ENCODE measurements around the gene LRP1B. TPM values are rescaled to one million over a fixed set of nuclear protein-coding genes. Genes with fewer than 3 reads are reported as not detected.

The LRP1B gene
- total and polyA plus RNA-seq, 7 experiments from 2014 or later: 0.10 TPM; not detected in 6

GRCh38 chr2:141508086-141508752 lies 622.6 kb downstream of the LRP1B start:
- ChIA-PET POLR2A (no interaction called here), CTCF (no interaction called here)
- H3K4me3 ChIP-seq (ENCODE audit: low read length): no peak overlapping the region
- no peak overlapping the region for H3K27ac Mint-ChIP-seq
- peaks cover 0 to 6% (median 0%) of the 10 kb centered on the region in 11 donors for H3K9me3 Mint-ChIP-seq
- intact Hi-C loops (cut with micrococcal nuclease): no loop called here
- H3K4me1 Mint-ChIP-seq: no peaks in the 10 kb centered on the region
- ATAC-seq (no peak), DNase-seq (no peak)
- H3K27me3 ChIP-seq (ENCODE audit: control insufficient read depth in 2 of 2, insufficient read depth in 2 of 2, low read length in 2 of 2): no peaks in the 10 kb centered on the region
- H3K36me3 Mint-ChIP-seq: no peaks in the 10 kb centered on the region
- no peaks in the 10 kb centered on the region for H3K36me3 ChIP-seq (ENCODE audit: control insufficient read depth in 2 of 3, insufficient read depth in 3 of 3, low read length in 3 of 3)
- H3K9me3 ChIP-seq (ENCODE audit: control insufficient read depth in 2 of 3, low read length in 3 of 3): no peaks in the 10 kb centered on the region
- H3K27ac ChIP-seq (ENCODE audit: low read depth, low read length): no peak overlapping the region
- no peaks in the 10 kb centered on the region for H3K4me1 ChIP-seq (ENCODE audit: control insufficient read depth in 2 of 2, insufficient read depth in 2 of 2, low read length in 2 of 2)
- no peaks in the 10 kb centered on the region for H3K27me3 Mint-ChIP-seq
- no peak overlapping the region for H3K4me3 Mint-ChIP-seq

- H3K36me3 Mint-ChIP-seq: no peaks in the 10 kb centered on the region
- ATAC-seq (no peak), DNase-seq (no peak)
- Histone ChIP-seq H3K27me3 (ENCODE audit: control insufficient read depth in 2 of 2, insufficient read depth in 2 of 2, low read length in 2 of 2) (no peaks in the 10 kb centered on the region), H3K36me3 (ENCODE audit: control insufficient read depth in 2 of 3, insufficient read depth in 3 of 3, low read length in 3 of 3) (no peaks in the 10 kb centered on the region), H3K4me3 (ENCODE audit: low read length) (no peak overlapping the region), H3K27ac (ENCODE audit: low read depth, low read length) (no peak overlapping the region), H3K9me3 (ENCODE audit: control insufficient read depth in 2 of 3, low read length in 3 of 3) (no peaks in the 10 kb centered on the region), H3K4me1 (ENCODE audit: control insufficient read depth in 2 of 2, insufficient read depth in 2 of 2, low read length in 2 of 2) (no peaks in the 10 kb centered on the region)
- intact Hi-C loops (cut with micrococcal nuclease): no loop called here
- H3K4me3 Mint-ChIP-seq: no peak overlapping the region
- CTCF ChIA-PET: no interaction called here
- H3K9me3 Mint-ChIP-seq: peaks cover 0 to 10% (median 0%) of the 10 kb centered on the region in 11 donors
- H3K4me1 Mint-ChIP-seq: no peaks in the 10 kb centered on the region
- H3K27ac Mint-ChIP-seq: no peak overlapping the region
- POLR2A ChIA-PET: no interaction called here
- no peaks in the 10 kb centered on the region for H3K27me3 Mint-ChIP-seq
These were observed 624.7 kb downstream of the LRP1B start for GRCh38 chr2:141506135-141506534.

- Histone ChIP-seq H3K36me3 (ENCODE audit: control insufficient read depth in 2 of 3, insufficient read depth in 3 of 3, low read length in 3 of 3) (no peaks in the 10 kb centered on the region), H3K27ac (ENCODE audit: low read depth, low read length) (no peak overlapping the region), H3K27me3 (ENCODE audit: control insufficient read depth in 2 of 2, insufficient read depth in 2 of 2, low read length in 2 of 2) (no peaks in the 10 kb centered on the region), H3K4me3 (ENCODE audit: low read length) (no peak overlapping the region), H3K4me1 (ENCODE audit: control insufficient read depth in 2 of 2, insufficient read depth in 2 of 2, low read length in 2 of 2) (no peaks in the 10 kb centered on the region), H3K9me3 (ENCODE audit: control insufficient read depth in 2 of 3, low read length in 3 of 3) (no peaks in the 10 kb centered on the region)
- CTCF ChIA-PET: no interaction called here
- intact Hi-C loops (cut with micrococcal nuclease): no loop called here
- H3K36me3 Mint-ChIP-seq: no peaks in the 10 kb centered on the region
- ATAC-seq (no peak), DNase-seq (no peak)
- H3K4me3 Mint-ChIP-seq: no peak overlapping the region
- POLR2A ChIA-PET: no interaction called here
- H3K27ac Mint-ChIP-seq: no peak overlapping the region
- no peaks in the 10 kb centered on the region for H3K27me3 Mint-ChIP-seq
- no peaks in the 10 kb centered on the region for H3K4me1 Mint-ChIP-seq
- H3K9me3 Mint-ChIP-seq: peaks cover 0 to 5% (median 0%) of the 10 kb centered on the region in 11 donors
These were observed 629.1 kb downstream of the LRP1B start for GRCh38 chr2:141501752-141502151.

GRCh38 chr2:141499123-141499522 lies 631.7 kb downstream of the LRP1B start:
- no peaks in the 10 kb centered on the region for H3K36me3 Mint-ChIP-seq
- ATAC-seq: peak; percentile 60
- Histone ChIP-seq H3K9me3 (ENCODE audit: control insufficient read depth in 2 of 3, low read length in 3 of 3) (no peaks in the 10 kb centered on the region), H3K36me3 (ENCODE audit: control insufficient read depth in 2 of 3, insufficient read depth in 3 of 3, low read length in 3 of 3) (no peaks in the 10 kb centered on the region), H3K4me3 (ENCODE audit: low read length) (no peak overlapping the region), H3K27me3 (ENCODE audit: control insufficient read depth in 2 of 2, insufficient read depth in 2 of 2, low read length in 2 of 2) (no peaks in the 10 kb centered on the region), H3K4me1 (ENCODE audit: control insufficient read depth in 2 of 2, insufficient read depth in 2 of 2, low read length in 2 of 2) (no peaks in the 10 kb centered on the region), H3K27ac (ENCODE audit: low read depth, low read length) (no peak overlapping the region)
- H3K27ac Mint-ChIP-seq: no peak overlapping the region
- peaks cover 0 to 5% (median 0%) of the 10 kb centered on the region in 11 donors for H3K9me3 Mint-ChIP-seq
- no peaks in the 10 kb centered on the region for H3K27me3 Mint-ChIP-seq
- no peak for DNase-seq
- ChIA-PET POLR2A (no interaction called here), CTCF (no interaction called here)
- H3K4me3 Mint-ChIP-seq: no peak overlapping the region
- intact Hi-C loops (cut with micrococcal nuclease): no loop called here
- H3K4me1 Mint-ChIP-seq: no peaks in the 10 kb centered on the region

GRCh38 chr2:141498561-141498960 lies 632.3 kb downstream of the LRP1B start:
- intact Hi-C loops (cut with micrococcal nuclease): no loop called here
- peak; percentile 22 for ATAC-seq
- H3K4me3 Mint-ChIP-seq: no peak overlapping the region

GRCh38 chr2:141497272-141497671 lies 633.5 kb downstream of the LRP1B start:
- no peak for DNase-seq
- Mint-ChIP-seq H3K4me3 (no peak overlapping the region), H3K27ac (no peak overlapping the region), H3K4me1 (no peaks in the 10 kb centered on the region), H3K27me3 (no peaks in the 10 kb centered on the region), H3K36me3 (no peaks in the 10 kb centered on the region), H3K9me3 (peaks cover 0 to 12% (median 0%) of the 10 kb centered on the region in 11 donors)
- ChIA-PET POLR2A (no interaction called here), CTCF (no interaction called here)
- Histone ChIP-seq H3K36me3 (ENCODE audit: control insufficient read depth in 2 of 3, insufficient read depth in 3 of 3, low read length in 3 of 3) (no peaks in the 10 kb centered on the region), H3K9me3 (ENCODE audit: control insufficient read depth in 2 of 3, low read length in 3 of 3) (no peaks in the 10 kb centered on the region), H3K4me1 (ENCODE audit: control insufficient read depth in 2 of 2, insufficient read depth in 2 of 2, low read length in 2 of 2) (no peaks in the 10 kb centered on the region), H3K27ac (ENCODE audit: low read depth, low read length) (no peak overlapping the region), H3K4me3 (ENCODE audit: low read length) (no peak overlapping the region), H3K27me3 (ENCODE audit: control insufficient read depth in 2 of 2, insufficient read depth in 2 of 2, low read length in 2 of 2) (no peaks in the 10 kb centered on the region)
- ATAC-seq: peak; percentile 38
- intact Hi-C loops (cut with micrococcal nuclease): no loop called here

More at GRCh38 chr2:141498561-141498960, 632.3 kb downstream of the LRP1B start:
- Histone ChIP-seq H3K4me3 (ENCODE audit: low read length) (no peak overlapping the region), H3K27ac (ENCODE audit: low read depth, low read length) (no peak overlapping the region), H3K27me3 (ENCODE audit: control insufficient read depth in 2 of 2, insufficient read depth in 2 of 2, low read length in 2 of 2) (no peaks in the 10 kb centered on the region), H3K4me1 (ENCODE audit: control insufficient read depth in 2 of 2, insufficient read depth in 2 of 2, low read length in 2 of 2) (no peaks in the 10 kb centered on the region), H3K36me3 (ENCODE audit: control insufficient read depth in 2 of 3, insufficient read depth in 3 of 3, low read length in 3 of 3) (no peaks in the 10 kb centered on the region), H3K9me3 (ENCODE audit: control insufficient read depth in 2 of 3, low read length in 3 of 3) (no peaks in the 10 kb centered on the region)
- CTCF ChIA-PET: no interaction called here
- no peak overlapping the region for H3K27ac Mint-ChIP-seq
- POLR2A ChIA-PET: no interaction called here
- H3K36me3 Mint-ChIP-seq: no peaks in the 10 kb centered on the region
- H3K9me3 Mint-ChIP-seq: peaks cover 0 to 5% (median 0%) of the 10 kb centered on the region in 11 donors
- H3K4me1 Mint-ChIP-seq: no peaks in the 10 kb centered on the region
- no peaks in the 10 kb centered on the region for H3K27me3 Mint-ChIP-seq
- no peak for DNase-seq

- Mint-ChIP-seq H3K4me1 (no peaks in the 10 kb centered on the region), H3K27me3 (no peaks in the 10 kb centered on the region), H3K36me3 (no peaks in the 10 kb centered on the region), H3K27ac (no peak overlapping the region), H3K4me3 (no peak overlapping the region), H3K9me3 (peaks cover 0 to 11% (median 0%) of the 10 kb centered on the region in 11 donors)
- DNase-seq: no peak
- peak; percentile 56 for ATAC-seq
- Histone ChIP-seq H3K27ac (ENCODE audit: low read depth, low read length) (no peak overlapping the region), H3K36me3 (ENCODE audit: control insufficient read depth in 2 of 3, insufficient read depth in 3 of 3, low read length in 3 of 3) (no peaks in the 10 kb centered on the region), H3K9me3 (ENCODE audit: control insufficient read depth in 2 of 3, low read length in 3 of 3) (no peaks in the 10 kb centered on the region), H3K27me3 (ENCODE audit: control insufficient read depth in 2 of 2, insufficient read depth in 2 of 2, low read length in 2 of 2) (no peaks in the 10 kb centered on the region), H3K4me1 (ENCODE audit: control insufficient read depth in 2 of 2, insufficient read depth in 2 of 2, low read length in 2 of 2) (no peaks in the 10 kb centered on the region), H3K4me3 (ENCODE audit: low read length) (no peak overlapping the region)
- intact Hi-C loops (cut with micrococcal nuclease): no loop called here
- POLR2A ChIA-PET: no interaction called here
- CTCF ChIA-PET: no interaction called here
These were observed 634.0 kb downstream of the LRP1B start for GRCh38 chr2:141496810-141497209.

All from naive thymus-derived CD4-positive, alpha-beta T cell (primary cell).